NCI-H2196 treated with DMSO at 0.1 percent for 48 hours (cell line): Measurements from ENCODE around the gene POLR2I.
"Not testable (repeated sequence)": the region's sequence is repeated elsewhere in the genome, so short reads cannot be mapped to it uniquely, and the experiment has no call there.

Source experiments
- DNase-seq: peaks from one replicate; lab custom pipeline; 2025; ENCODE audit not compliant: unreplicated experiment; lab: John Stamatoyannopoulos, UW

Gene POLR2I

GRCh38 chr19:36134867-36135266 is 20.2 kb upstream of the POLR2I start:
- not testable (repeated sequence) for DNase-seq

- not testable (repeated sequence) for DNase-seq
These were observed 16.5 kb upstream of the POLR2I start for GRCh38 chr19:36131221-36131620.

- DNase-seq = no peak
These were observed 13.7 kb upstream of the POLR2I start for GRCh38 chr19:36128392-36128736.

GRCh38 chr19:36125557-36125956 is 10.9 kb upstream of the POLR2I start:
- DNase-seq = no peak

- DNase-seq = no peak
These were observed 6.9 kb upstream of the POLR2I start for GRCh38 chr19:36121486-36122124.

DNA sequence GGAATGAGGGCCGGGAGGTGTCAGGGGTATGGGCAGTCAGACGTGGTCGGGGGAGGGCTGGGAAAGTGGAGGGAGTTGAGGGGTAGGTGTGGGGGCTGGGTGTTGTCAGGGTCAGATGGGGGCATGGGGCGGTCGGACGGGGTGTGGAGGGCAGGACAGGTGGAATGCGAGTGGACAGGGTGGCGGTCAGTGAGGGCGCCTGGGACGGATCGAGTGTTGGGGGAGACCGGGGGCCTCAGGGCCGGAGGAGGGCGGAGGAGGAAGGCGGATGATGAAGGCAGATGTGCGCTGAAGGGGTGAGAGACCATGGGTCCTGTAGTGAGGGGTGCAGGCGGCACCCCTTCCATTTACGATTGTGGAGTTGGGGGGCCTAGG is 6.3 kb upstream of the POLR2I start:
- DNase-seq = no peak

GRCh38 chr19:36120092-36120983 is 5.7 kb upstream of the POLR2I start:
- no peak for DNase-seq

GRCh38 chr19:36116344-36116637 is 1.6 kb upstream of the POLR2I start:
- DNase-seq = no peak

GRCh38 chr19:36115453-36116343 is 1.0 kb upstream of the POLR2I start, which contains the start of gene TBCB:
Gene TBCB (plus strand): TSS chr19:36115468. CDS start chr19:36115561, 93 bp downstream.
- DNase-seq = no peak

DNA sequence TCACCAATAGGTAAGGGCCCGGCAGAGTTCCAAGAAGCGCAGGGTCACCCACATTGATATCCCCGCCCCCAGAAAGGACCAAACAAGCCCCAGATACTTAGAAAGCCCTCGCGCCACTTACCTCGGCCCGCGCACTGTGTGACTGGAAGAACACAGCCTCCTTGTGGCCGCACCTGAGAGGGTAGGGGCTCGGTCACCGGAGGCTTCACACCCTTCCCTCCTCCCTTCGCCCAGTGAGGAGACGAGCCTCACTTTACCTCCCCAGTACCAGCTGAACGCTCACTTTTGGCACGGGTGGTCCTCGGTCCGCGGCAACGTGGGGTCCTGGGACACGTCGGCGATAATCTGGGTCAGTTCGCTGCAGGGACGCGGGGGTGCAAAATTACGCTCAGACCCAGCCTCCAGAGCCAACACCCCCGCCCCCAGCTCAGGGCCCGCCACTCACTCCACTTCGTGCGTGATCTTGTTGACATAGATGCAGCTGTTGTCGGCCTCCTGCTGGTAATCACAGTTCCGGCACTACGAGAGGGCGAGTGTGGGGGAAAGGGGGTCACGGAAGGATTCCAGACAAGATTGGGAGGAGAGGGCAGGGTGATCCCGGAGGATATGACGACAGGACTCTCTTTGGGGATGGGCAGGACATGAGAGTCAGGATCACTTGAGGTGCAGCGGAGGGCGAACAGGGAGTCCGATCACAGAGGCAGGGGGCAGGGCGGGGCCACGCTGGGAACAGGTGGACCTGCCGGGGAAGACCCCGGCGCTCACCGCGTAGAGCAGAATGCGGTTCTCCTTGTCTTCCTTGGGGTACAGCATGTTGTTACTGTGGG is 568 bp downstream of the POLR2I start:
- DNase-seq = no peak

DNA sequence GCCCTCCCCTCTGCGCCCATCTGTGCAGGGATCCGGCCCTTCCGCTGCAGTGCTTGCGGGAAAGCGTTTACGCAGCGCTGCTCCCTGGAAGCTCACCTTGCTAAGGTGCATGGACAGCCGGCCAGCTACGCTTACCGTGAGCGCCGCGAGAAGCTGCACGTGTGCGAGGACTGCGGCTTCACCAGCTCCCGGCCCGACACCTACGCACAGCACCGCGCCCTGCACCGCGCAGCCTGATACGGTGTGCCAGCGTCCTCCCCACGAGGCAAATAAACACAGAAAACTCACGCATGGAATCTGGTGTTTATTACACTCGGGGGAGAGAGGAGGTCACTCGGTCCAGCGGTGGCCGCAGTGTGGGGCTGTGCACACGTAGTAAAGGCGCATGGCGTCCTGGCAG is 1.2 kb downstream of the POLR2I start:
- no peak for DNase-seq

DNA sequence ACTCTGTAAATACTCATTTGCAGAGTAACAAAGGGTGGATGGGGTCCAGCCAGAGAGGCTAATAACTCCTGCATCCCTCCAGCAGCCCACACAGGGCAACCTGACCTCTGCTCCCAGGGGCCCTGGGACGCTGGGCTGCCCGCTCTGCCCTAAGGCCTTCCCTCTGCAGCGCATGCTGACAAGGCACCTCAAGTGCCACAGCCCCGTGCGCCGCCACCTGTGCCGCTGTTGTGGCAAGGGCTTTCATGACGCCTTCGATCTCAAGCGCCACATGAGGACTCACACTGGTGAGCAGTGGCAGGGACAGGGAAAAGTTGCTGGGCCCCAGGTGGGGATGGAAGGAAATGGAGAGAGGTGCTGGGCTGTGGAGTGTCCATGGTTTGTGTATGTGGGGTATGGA is 2.0 kb downstream of the POLR2I start:
- DNase-seq = no peak

- no peak for DNase-seq
These were observed 3.5 kb downstream of the POLR2I start for GRCh38 chr19:36111200-36111539.

DNA sequence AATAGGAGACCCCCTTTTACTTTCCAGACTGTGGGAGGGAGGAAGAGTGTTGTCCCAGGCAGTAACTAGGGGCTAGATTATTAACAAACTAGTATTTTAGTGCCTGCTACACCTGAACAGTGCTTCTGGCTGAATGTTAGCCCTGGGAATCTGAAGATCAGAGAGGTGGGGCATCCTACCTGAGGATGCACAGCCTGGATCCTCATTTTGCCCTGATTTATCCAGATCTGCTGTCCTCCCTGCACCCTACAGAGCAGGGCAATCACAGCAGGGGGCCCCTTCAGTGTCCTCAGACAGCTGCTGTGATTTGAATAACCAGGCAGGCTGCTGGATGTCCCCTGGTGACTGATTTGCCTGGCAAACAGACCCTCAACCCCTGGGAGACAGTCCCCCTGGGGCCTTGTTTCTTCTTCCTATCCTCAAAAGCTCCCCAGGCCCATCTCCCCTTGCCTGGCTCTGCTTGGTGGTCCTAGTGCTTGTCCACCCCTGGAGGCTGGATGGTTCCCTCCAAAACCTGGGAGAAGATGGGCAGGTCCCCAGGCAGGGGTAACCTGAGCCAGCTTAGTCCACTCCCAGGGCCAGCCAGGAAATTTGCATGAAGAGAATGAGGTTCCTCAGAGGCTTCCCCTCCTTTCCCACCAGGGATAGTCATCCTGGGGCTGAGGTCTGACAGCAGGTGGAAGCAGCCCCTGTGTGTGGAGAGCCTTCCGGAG is 4.0 kb downstream of the POLR2I start, which contains the start of gene OVOL3:
OVOL3 (plus strand) TSS at position 657 of the 713 bp plus-strand sequence. CDS start 60 bp downstream, outside the sequence.
- DNase-seq = no peak

DNA sequence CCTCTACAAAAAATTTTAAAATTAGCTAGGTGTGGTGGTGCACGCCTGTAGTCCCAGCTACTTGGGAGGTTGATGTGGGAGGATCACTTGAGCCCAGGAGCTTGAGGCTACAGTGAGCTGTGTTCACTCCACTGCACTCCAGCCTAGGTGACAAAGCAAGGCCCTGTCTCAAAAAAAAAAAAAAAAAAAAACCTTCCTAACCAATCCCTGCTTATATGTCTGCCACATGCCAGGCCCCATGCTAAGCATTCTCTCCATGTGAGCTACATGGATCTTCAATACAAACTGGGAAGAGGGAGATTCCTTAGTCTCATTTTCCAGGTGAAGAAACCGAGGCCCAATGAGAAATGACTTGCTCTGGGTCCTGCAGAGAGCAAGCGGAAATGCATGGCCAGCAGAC is 6.0 kb downstream of the POLR2I start:
- no peak for DNase-seq

DNA sequence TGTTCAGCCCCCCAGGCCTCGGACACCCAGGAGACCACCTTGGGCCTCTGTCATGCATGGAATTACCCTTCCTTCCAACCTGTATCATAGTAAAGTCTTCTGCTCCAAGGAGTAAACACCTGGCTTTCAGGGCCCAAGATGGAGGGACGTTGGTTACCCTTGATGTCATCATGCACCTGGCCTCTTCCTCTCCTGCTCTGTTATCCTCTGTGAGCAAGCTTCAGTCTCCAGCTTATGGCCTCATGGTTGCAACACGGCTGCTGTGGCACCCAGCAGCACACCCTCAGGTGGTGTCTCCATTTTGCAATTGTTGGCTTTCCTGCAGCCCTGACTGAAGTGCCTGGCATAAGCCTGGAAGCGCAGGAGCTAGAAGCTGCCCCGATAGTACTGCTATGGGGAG is 7.7 kb downstream of the POLR2I start:
- DNase-seq = no peak

- no peak for DNase-seq
These were observed 8.2 kb downstream of the POLR2I start for GRCh38 chr19:36106441-36106840.

DNA sequence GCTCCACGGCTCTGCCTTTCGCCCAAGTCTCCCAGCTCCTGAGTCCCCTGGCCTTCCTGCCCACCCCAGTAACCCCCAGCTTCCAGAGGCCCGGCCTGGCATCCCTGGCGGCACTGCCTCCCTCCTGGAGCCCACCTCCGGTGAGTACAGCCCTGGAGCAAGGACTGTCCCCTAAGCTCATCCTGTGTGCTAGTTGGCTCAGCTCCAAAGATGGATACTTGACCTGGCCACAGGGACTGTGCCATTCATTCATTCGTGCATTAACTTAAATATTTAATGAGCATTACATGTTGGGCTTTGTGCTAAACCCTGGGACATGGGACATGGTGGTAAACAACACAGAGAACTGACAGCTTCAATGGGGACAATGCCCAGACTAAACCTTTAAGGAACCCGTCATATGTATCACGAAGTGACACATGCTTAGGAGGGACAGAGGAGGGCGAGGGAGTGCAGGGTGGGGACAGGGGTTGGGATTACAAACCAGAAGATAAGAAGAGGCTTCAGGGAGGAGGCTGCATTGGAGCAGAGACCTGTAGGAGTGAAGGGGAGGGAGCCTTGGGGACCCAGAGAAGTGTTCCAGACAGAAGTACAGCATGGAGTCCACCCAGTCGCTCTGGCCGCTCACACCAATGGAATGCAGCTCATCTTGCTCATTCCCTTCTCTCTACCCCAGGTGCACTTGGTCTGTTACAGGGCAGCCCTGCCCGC is 10.7 kb downstream of the POLR2I start:
- DNase-seq = no peak

GRCh38 chr19:36103040-36103626 is 11.5 kb downstream of the POLR2I start:
- no peak for DNase-seq
